GM12892 (cell line): ENCODE measurements around the gene CCDC192.

Experiments
- POLR2A ChIP-seq: IDR thresholded peaks from 2 replicates; pipeline ENCODE4 v1.6.1; 2011; ENCODE audit warnings: low read depth, low read length, control low read depth
- POLR2AphosphoS5 ChIP-seq: IDR thresholded peaks from 2 replicates; pipeline ENCODE4 v1.6.1; 2011; ENCODE audit warnings: low read depth, low read length, control low read depth
- TAF1 ChIP-seq: IDR thresholded peaks from 2 replicates; pipeline ENCODE4 v1.6.1; 2011; ENCODE audit warnings: low read depth, mild to moderate bottlenecking, control low read depth, low read length, borderline replicate concordance

DNA sequence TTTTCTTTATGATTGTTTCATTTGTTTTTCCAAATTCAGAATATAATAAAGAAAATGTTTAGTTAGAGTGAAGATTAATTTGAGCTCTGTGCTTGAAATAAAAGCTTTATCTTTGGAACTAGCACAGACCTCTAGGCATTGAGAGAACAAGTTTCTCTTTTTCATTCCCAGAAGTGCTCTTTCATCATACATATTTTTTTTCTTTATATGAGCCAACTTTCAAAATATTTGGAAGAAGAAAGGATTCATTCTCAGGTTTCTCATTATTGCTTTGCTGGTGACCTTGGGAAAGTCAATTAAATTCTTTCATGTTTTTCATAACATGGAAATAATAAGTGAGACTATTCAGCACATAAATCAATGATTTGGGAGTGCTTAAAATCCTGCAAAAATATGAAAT is 37.5 kb upstream of the CCDC192 start:
- TF ChIP-seq POLR2A (no peak), TAF1 (no peak), POLR2AphosphoS5 (no peak)
